Coronary artery (tissue), 2 donors: Measurements from ENCODE around the gene CD276.
"Not testable (repeated sequence)": the region's sequence is repeated elsewhere in the genome, so short reads cannot be mapped to it uniquely, and the experiment has no call there.

Experiments used
- DNase-seq: peaks from one replicate; pipeline ENCODE4 v3.0.0-alpha.2; 2017; ENCODE audit warnings: low spot score
- H3K27ac ChIP-seq, 2 donors: fragments of 200-600 bp; sonication (generic); one replicate each; pipeline ENCODE4 v1.5.1; 2016 to 2019
- H3K4me3 ChIP-seq: fragments of 200-600 bp; sonication (generic); 2 replicates; pipeline ENCODE4 v1.5.1; 2016; ENCODE audit warnings: mild to moderate bottlenecking, moderate library complexity
- CTCF ChIP-seq: fragments of 200-600 bp; sonication (generic); IDR thresholded peaks from one replicate; pipeline ENCODE4 v1.5.1; 2019; ENCODE audit warnings: antibody characterized with exemption

CD276 gene

GRCh38 chr15:73723191-73723590, 39.0 kb downstream of the CD276 start:
- no peak overlapping the region for H3K27ac ChIP-seq
- no peak for TF ChIP-seq CTCF

GRCh38 chr15:73724212-73724611, 40.0 kb downstream of the CD276 start:
- Histone ChIP-seq H3K4me3 (no peak overlapping the region), H3K27ac (no peak overlapping the region)
- no peak for DNase-seq
- no peak for TF ChIP-seq CTCF

More at GRCh38 chr15:73723191-73723590, 39.0 kb downstream of the CD276 start:
- H3K4me3 ChIP-seq, result no peak overlapping the region
- no peak for DNase-seq

- no peak for DNase-seq
- no peak overlapping the region for H3K27ac ChIP-seq
- no peak for TF ChIP-seq CTCF
- H3K4me3 ChIP-seq, result no peak overlapping the region
Measured at GRCh38 chr15:73727330-73727976, 43.3 kb downstream of the CD276 start.

GRCh38 chr15:73732051-73732450, 47.9 kb downstream of the CD276 start:
- DNase-seq, result not testable (repeated sequence)

GRCh38 chr15:73732930-73733329, 48.7 kb downstream of the CD276 start:
- Histone ChIP-seq H3K27ac (no peak overlapping the region), H3K4me3 (no peak overlapping the region)
- TF ChIP-seq CTCF, result no peak
- DNase-seq, result no peak

More at GRCh38 chr15:73732051-73732450, 47.9 kb downstream of the CD276 start:
- not testable (repeated sequence) for H3K27ac ChIP-seq, H3K4me3 ChIP-seq

- no peak for DNase-seq
Measured at GRCh38 chr15:73737535-73737934, 53.4 kb downstream of the CD276 start.

More at GRCh38 chr15:73737535-73737934, 53.4 kb downstream of the CD276 start:
- Histone ChIP-seq H3K4me3 (no peak overlapping the region), H3K27ac (no peak overlapping the region)
- TF ChIP-seq CTCF, result no peak
